HG02938 (cell line): ENCODE measurements around the gene PHACTR3.

ENCODE experiments used
- ATAC-seq: cut with Tn5 transposase; IDR thresholded peaks from one replicate; pipeline ENCODE4 v1.9.1; 2021; ENCODE audit warnings: mild to moderate bottlenecking, moderate library complexity; ENCODE audit not compliant: unreplicated experiment

PHACTR3 gene

GRCh38 chr20:59645271-59645670 lies 40.9 kb downstream of the PHACTR3 start:
- no peak for ATAC-seq

GRCh38 chr20:59645761-59646171 lies 41.4 kb downstream of the PHACTR3 start:
- no peak for ATAC-seq

GRCh38 chr20:59646487-59646886 lies 42.1 kb downstream of the PHACTR3 start:
- no peak for ATAC-seq

- no peak for ATAC-seq
Measured at GRCh38 chr20:59647271-59647670, 42.9 kb downstream of the PHACTR3 start.

- ATAC-seq = no peak
Measured at GRCh38 chr20:59648466-59649070, 44.2 kb downstream of the PHACTR3 start.

GRCh38 chr20:59650418-59650817 lies 46.1 kb downstream of the PHACTR3 start:
- no peak for ATAC-seq

GRCh38 chr20:59652381-59652780 lies 48.0 kb downstream of the PHACTR3 start:
- ATAC-seq = no peak

GRCh38 chr20:59656417-59656816 lies 52.1 kb downstream of the PHACTR3 start:
- no peak for ATAC-seq

- no peak for ATAC-seq
Measured at GRCh38 chr20:59657459-59658046, 53.2 kb downstream of the PHACTR3 start.

- no peak for ATAC-seq
Measured at GRCh38 chr20:59660471-59660870, 56.1 kb downstream of the PHACTR3 start.

GRCh38 chr20:59661153-59661552 lies 56.8 kb downstream of the PHACTR3 start:
- ATAC-seq = no peak

- no peak for ATAC-seq
Measured at GRCh38 chr20:59661621-59662020, 57.3 kb downstream of the PHACTR3 start.

- ATAC-seq = no peak
Measured at GRCh38 chr20:59662161-59662560, 57.8 kb downstream of the PHACTR3 start.

- ATAC-seq = no peak
Measured at GRCh38 chr20:59662856-59663512, 58.6 kb downstream of the PHACTR3 start.

- no peak for ATAC-seq
Measured at GRCh38 chr20:59663513-59664060, 59.2 kb downstream of the PHACTR3 start.

- ATAC-seq = no peak
Measured at GRCh38 chr20:59664421-59664941, 60.1 kb downstream of the PHACTR3 start.

GRCh38 chr20:59665656-59666555 lies 61.6 kb downstream of the PHACTR3 start:
- no peak for ATAC-seq

- ATAC-seq = no peak
Measured at GRCh38 chr20:59666586-59666985, 62.2 kb downstream of the PHACTR3 start.

- ATAC-seq = no peak
Measured at GRCh38 chr20:59667131-59667530, 62.8 kb downstream of the PHACTR3 start.

- no peak for ATAC-seq
Measured at GRCh38 chr20:59667981-59668515, 63.7 kb downstream of the PHACTR3 start.
